Esophagus squamous epithelium (tissue), 4 donors: ENCODE data around the gene ZFAND5.
A peak's percentile ranks its signal among the peaks of the same experiment; 100 is the strongest.

Experiments used
- POLR2A ChIP-seq, 4 donors: fragments of 450-650 bp; IDR thresholded peaks; one replicate each; pipeline ENCODE4 v1.6.1; 2017; ENCODE audit warnings: antibody characterized with exemption in 4 of 4, mild to moderate bottlenecking in 4 of 4, moderate library complexity in 3 of 4
- TF ChIP-seq, protein P1 (sequence below), 6 experiments: fragments of 450-650 bp in 4 of 6; fragments of 200-600 bp in 2 of 6; sonication (generic) in 2 of 6; IDR thresholded peaks; one replicate each; pipeline ENCODE4 v1.5.1; 2016 to 2019; ENCODE audit warnings: antibody characterized with exemption in 6 of 6, mild to moderate bottlenecking in 4 of 6, moderate library complexity in 4 of 6

DNA sequence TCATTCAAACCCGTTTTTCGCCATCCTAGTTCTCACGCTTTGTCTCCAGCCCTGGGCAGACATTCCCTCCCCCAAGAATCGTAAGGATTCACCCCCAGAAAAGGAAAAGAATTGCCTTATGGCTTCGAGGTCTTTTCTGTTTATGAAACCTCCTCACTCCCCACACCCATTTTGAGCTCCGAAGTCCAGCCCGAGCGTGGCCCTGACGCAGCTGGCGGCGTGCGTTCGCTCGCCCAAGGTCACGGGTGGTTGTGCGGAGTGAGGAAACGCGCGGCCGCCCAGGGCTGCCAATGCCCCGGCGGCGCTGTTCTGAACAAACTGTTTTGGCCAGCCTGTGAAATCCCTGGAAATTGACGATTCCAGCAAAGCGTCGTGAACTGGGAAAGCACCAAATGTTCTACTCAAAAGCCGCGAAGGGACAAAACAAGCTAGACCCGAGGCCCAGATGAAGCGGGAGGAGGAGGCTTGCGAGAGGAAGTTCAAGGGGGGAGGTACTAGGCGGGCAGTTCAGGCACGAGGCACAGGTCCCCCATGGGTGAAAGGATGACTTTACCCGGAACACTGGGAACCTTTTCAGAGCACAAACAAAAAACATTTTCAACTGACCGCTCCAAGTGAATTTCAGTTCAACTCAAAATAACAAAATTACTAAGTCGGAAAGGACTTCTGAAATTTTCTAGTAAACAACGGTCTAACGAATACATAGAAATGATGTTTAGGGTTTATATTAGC lies 683 bp upstream of the ZFAND5 start:
- TF ChIP-seq, protein P1, sequence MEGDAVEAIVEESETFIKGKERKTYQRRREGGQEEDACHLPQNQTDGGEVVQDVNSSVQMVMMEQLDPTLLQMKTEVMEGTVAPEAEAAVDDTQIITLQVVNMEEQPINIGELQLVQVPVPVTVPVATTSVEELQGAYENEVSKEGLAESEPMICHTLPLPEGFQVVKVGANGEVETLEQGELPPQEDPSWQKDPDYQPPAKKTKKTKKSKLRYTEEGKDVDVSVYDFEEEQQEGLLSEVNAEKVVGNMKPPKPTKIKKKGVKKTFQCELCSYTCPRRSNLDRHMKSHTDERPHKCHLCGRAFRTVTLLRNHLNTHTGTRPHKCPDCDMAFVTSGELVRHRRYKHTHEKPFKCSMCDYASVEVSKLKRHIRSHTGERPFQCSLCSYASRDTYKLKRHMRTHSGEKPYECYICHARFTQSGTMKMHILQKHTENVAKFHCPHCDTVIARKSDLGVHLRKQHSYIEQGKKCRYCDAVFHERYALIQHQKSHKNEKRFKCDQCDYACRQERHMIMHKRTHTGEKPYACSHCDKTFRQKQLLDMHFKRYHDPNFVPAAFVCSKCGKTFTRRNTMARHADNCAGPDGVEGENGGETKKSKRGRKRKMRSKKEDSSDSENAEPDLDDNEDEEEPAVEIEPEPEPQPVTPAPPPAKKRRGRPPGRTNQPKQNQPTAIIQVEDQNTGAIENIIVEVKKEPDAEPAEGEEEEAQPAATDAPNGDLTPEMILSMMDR (IDR thresholded peaks at IDR 0.05): peak in 1 of 6 experiments; percentile 8
- TF ChIP-seq POLR2A (IDR thresholded peaks at IDR 0.05): no peak
